SIG-M5 treated with dmso at 0.1 percent for 504 hours (cell line): ENCODE measurements around the gene PLPPR3.
"Not testable (repeated sequence)": the region's sequence is repeated elsewhere in the genome, so short reads cannot be mapped to it uniquely, and the experiment has no call there.

ENCODE experiments used
- DNase-seq: peaks from one replicate; lab custom pipeline; 2025; ENCODE audit not compliant: unreplicated experiment; lab: John Stamatoyannopoulos, UW

PLPPR3 gene

DNA sequence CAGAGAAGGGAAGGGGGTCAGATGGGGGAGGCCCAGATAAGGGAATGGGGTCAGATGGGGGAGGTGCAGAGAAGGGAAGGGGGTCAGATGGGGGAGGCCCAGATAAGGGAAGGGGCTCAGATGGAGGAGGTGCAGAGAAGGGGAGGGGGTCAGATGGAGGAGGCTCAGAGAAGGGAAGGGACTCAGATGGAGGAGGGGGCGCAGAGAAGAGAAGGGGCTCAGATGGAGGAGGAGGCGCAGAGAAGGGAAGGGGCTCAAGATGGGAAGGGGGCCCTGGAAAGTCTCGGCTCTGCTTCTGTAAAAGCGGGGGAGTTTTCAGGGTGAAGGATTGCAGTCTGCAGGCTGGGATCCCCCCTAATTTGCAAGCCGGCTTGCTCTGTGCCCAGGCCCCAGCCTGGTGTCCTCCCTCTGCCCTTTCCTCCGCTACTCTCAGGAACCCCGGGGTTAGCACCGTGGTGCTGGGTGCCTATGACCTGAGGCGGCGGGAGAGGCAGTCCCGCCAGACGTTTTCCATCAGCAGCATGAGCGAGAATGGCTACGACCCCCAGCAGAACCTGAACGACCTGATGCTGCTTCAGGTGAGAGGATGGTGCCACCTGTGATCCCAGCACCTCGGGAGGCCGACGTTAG is 7.5 kb upstream of the PLPPR3 start:
- peak; percentile 57 for DNase-seq

DNA sequence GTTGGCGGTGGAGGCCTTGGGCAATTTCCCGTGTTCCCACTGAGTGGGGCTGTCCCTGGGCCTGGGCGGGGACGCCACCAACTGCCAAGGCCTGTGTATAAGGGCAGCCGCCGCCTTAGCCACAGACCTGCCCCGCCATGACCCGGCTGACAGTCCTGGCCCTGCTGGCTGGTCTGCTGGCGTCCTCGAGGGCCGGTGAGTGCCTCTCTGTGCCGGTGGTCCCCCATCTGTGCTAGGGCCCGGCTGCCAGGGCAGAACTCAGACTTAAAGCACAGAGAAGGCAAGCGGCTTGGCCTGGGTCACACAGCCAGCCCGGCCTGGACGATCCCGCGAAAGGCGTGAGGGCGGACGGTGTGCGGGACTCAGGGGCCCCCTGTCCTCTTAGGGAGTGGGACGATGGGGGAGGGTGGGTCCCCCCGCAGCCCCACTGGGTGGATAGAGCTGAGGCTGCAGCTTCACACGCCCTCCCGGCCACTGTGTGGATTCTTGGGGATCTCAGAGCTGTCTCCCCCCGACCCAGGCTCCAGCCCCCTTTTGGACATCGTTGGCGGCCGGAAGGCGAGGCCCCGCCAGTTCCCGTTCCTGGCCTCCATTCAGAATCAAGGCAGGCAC is 6.1 kb upstream of the PLPPR3 start, which contains the start of gene AZU1:
AZU1 (plus strand) TSS at position 128 of the 612 bp plus-strand sequence; CDS start at position 138, 10 bp downstream.
- DNase-seq: no peak

DNA sequence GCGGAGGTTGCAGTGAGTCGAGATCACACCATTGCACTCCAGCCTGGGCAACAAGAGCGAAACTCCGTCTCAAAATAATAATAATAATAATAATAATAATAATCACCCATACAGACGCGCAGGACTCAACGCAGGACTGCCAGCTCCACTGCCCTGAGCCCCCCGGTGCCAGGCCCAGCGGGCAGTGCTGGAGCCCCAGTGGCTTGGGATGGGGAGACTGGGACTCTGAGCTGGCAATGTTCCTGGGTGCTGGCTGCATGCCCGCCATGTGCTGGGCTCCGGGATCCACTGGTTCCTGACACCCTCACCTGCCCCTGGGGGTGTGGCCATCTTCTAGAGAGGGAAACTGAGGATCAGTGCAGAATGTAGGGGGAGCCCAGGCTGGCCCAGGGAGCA is 5.6 kb upstream of the PLPPR3 start:
- DNase-seq: peak; percentile 83

DNA sequence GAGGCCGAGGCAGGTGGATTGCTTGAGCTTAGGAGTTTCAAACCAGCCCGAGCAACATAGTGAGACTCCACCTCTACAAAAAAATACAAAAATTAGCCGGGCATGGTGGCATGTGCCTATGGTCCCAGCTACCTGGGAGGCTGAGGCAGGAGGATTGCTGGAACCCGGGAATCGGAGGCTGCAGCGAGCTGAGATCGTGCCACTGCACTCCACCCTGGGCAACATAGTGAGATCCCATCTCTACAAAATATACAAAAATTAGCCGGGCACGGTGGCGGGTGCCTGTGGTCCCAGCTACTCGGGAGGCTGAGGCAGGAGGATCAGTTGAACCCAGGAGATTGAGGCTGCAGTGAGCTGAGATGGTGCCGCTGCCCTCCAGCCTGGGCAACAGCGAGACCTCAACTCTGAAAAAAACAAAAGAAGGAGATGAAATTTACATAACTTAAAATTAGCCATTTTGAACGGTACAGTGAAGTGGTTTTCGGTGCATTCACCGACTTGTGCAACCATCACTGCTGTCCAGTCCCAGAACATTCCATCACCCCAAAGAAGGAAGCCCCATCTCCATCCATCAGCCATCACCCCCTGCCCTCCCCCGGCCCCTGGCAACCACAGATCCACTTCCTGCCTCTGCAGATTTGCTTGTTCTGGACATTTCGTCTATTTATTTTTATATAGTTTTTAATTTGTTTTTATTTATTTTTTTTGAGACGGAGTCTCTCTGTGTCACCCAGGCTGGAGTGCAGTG is 4.3 kb upstream of the PLPPR3 start:
- peak; percentile 74 for DNase-seq

DNA sequence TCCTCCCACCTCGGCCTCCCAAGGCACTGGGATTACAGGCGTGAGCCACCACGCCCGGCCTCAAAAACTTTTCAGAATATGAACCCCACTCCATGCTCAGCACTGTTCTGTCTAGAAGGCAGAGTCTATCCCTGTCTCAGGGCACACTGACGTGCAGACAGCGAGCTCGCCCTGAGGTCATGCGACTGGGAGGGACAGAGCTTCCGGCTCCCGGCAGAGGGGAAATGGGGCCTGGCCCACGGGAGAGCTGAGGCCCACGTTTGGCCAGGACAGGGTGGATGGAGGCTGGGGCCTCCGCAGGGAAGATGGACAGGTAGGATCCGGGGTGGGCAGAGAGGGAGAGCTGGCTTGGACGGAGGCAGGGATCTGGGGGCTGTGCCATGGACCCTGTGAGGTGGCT is 3.1 kb upstream of the PLPPR3 start:
- peak; percentile 76 for DNase-seq

DNA sequence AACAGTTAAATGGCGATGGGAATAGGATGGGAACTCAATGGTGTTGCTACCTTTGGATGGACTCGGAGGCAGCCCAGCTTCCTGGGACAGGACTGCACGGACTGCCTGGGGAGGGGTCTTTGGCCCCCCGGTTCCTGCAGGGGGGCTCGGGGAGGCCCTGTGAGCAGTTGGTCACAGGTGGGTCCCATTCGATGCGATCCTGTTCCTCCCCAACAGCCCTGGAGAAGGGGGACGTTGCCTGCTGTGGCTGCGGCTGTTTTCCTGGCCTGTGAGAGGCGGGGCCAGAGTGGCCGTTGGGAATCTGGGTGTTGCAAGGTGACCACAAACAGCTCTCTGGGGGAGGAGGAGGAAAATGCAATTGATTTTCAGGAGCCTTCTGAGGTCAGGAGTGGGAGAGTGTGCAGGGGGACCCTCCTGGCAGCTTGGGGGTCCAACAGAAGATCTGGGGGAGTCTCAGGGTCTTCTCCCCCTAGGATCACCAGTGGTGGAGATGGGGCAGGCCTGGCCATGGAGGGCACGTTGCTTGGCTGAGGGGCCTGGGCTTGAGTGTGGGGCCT is 1.9 kb upstream of the PLPPR3 start:
- DNase-seq: peak; percentile 87

DNA sequence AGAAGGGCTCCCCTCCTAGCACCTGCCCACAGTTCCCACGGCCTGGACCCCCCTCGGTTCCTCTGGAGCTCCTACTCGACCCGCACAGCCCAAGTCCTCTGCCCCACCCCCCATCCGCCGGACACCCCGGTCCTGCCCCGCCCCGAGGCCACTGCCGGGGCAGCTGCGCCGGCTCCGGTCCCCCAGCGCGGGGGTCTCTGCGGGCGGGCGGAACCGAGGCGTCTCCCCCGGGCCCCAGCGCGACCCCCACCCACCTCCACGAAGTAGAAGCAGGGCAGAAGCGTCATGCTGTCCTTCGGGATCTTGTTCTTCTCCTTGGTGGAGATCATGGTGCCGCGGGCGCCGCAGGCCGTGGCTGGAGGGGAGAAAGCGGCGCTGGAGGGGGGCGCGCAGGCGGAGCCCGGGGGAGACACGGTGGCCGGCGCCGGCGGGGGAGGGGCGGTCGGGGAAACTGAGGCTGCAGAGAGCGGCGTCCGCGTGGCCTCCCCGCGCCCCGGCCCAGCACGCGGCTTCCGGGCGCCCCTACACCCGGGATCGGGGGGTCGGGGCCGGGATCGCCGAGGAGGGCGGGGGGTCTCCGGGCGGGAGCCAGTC is 427 bp downstream of the PLPPR3 start:
- DNase-seq: no peak

DNA sequence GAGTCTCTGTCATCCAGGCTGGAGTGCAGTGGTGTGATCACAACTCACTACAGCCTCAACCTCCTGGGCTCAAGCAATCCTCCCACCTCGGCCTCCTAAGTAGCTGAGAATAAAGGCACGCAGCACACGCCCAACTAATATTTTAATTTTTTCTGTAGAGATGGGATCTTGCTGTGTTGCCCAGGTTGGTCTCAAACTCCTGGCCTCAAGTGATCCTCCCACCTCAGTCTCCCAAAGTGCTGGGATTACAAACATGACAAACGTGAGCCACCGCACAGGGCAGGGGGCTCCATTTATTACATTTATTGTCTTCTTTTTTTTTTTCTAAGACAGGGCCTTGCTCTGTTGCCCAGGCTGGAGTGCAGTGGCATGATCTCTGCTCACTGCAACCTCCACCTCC is 1.5 kb downstream of the PLPPR3 start:
- not testable (repeated sequence) for DNase-seq

DNA sequence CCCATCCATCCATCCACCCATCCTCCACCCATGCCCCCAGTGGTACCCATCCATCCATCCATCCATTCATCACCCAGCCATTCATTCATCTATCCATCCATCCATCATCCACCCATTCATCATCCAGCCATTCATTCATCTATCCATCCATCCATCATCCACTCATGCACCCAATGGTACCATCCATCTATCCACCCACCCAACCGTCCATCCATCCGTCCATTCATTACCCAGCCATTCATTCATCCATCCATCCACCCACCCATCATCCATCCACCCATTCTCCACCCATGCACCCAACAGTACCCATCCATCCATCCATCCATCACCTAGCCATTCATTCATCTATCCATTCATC is 5.3 kb downstream of the PLPPR3 start:
- no peak for DNase-seq

DNA sequence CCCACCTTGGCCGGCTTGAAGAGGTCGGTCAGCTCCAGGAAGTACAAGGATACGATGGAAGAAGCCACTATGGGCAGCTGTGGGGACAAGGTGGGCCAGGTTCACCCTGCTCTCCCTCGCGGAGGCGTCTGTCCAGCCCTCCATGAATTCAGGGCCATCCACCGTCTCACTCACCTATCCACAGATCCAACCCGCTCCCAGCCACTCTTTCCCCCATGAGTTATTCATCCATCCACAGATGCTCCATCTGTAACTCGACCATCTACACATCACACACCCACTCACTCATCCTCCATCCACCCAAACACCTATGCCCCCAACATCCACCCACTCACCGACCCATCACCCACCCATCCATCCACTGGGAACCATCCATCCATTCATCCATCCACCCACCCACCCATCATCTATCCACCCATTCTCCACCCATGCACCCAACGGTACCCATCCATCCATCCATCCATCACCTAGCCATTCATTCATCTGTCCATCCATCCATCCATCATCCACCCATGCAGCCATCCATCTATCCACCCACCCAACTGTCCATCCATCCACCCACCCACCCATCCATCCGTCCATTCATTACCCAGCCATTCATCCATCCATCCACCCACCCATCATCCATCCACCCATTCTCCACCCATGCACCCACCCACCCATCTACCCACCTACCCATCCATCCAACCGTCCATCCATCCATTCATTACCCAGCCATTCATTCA is 5.8 kb downstream of the PLPPR3 start:
- DNase-seq: no peak

DNA sequence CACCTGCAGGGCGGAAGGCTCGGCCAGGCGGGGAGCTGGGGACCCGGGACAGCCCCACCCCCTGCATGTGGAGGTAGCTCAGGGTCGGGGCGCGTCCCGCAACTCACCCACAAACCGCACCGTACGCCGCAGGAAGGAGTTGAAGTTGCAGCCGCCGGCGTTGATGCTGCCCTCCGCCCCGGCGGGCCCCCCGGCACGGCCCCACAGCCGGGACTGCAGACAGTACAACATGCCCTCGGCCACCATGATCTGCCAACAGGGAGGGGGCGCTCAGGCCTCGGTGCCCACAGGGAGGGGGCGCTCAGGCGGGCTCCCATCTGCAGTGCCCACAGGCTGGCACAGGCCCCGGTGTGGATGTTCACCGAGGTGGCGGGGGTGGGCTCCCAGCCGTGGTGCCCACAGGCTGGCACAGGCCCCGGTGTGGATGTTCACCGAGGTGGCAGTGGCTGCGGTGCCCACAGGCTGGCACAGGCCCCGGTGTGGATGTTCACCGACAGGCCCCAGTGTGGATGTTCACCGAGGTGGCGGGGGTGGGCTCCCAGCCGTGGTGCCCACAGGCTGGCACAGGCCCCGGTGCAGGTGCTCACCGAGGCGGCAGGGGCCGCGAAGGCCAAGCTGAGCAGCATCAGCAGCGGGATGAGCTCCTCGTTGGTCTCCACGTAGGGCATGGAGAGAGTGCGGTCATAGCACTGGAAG is 6.5 kb downstream of the PLPPR3 start:
- DNase-seq: no peak

DNA sequence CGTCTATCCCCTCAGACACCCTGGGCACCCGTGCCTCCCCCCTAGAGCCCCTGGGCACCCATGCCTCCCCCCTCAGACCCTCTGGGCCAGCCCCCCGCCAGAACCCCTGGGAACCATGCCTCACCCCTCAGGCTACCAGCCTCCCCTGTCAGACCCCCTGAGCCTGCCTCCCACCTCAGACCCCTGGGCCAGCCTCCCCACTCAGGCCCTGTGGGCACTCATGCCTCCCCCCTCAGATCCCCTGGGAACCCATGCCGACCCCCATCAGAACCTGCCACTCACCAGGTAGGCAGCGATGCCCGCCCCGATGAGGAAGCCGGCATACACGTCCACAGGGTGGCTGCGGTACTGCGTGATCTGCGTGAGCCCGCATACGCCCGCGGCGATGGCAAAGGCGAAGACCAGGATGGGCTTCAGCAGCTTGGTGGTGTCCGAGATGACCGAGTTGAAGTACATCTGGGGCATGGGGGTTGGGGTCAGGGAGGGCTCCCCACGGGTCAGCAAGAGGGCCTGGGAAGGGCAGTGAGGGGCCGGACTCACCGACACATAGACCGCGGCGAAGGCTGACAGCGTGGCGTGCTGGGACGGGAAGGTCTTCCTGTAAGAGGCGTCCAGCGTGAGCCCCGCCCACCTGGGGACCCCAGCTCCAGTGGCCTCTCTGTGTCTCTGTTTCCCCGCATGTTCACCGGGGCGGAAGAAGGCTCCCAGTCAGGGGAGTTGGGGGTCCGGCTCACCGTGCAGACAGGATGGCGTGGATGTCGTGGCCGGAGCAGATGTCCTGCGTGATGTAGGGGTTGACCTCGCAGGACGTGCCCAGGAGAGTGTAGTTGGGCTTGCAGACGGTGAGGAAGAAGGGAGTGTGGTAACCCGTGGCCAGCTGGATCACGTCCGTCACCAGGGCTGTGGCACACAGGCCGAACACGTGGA is 7.3 kb downstream of the PLPPR3 start:
- DNase-seq: no peak

DNA sequence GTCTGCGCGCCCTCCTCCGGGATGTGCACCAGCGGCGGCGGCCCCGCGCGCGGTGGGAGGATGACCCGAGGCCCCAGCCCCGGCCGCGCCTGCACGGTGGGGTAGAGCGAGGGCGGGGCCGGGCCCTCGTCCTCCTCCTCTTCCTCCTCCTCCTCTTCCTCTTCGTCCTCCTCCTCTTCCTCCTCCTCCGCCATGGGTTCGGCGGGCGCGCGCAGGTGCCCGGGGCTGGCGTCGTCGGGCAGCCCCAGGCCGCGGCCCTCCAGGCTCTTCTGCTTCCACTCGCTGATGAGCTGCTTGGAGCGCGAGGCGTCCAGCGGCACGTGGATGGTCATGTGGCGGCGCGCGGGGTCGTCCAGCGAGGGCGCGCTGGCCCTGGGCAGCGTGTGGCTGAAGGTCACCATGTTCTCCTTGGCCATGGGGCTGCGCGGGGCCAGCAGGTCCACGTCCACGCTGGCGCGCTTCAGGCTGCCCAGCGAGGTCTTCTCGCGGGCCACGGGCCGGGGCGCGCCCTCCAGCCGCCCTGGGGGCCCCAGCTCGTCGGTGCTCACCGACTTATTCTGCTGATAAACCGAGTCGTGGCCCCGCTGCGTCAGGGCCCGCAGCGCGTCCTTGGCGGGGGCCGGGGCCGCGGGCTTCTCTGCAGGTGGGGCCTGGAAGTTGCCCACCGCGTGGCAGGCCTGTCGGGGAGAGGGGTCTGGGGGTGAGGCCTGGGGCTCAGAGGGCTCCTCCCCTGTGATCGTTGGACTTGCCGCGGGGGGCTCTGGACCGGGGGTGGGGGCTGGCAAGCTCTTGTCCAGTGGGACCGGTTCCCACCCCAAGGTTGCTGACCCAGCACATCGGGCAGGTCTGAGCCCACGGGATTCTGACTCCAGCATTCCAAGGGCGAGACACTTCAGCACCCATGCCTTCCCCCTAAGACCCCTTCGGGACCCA is 8.3 kb downstream of the PLPPR3 start:
- no peak for DNase-seq

DNA sequence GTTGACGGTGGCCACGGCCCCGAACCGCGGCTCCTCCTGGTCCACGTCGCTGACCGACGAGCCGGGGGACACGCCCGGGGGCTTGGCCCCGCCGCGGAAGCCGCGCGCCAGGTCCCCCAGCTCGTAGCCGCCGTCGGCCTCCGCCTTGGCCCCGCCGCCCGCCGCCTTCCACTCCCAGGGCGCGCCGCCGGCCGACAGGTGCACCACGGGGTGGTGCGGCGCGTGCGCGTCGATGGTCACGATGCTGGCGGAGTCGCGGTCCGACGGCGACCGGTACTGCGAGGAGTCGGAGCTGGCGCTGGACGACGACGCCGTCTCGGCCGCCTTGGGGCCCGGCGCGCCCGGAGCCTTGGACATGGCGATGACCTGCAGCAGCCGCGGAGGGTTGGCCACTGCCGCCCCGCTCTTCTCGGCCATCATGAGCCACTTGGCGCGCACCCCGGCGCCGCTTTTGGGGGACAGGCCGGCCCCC is 9.0 kb downstream of the PLPPR3 start:
- no peak for DNase-seq

DNA sequence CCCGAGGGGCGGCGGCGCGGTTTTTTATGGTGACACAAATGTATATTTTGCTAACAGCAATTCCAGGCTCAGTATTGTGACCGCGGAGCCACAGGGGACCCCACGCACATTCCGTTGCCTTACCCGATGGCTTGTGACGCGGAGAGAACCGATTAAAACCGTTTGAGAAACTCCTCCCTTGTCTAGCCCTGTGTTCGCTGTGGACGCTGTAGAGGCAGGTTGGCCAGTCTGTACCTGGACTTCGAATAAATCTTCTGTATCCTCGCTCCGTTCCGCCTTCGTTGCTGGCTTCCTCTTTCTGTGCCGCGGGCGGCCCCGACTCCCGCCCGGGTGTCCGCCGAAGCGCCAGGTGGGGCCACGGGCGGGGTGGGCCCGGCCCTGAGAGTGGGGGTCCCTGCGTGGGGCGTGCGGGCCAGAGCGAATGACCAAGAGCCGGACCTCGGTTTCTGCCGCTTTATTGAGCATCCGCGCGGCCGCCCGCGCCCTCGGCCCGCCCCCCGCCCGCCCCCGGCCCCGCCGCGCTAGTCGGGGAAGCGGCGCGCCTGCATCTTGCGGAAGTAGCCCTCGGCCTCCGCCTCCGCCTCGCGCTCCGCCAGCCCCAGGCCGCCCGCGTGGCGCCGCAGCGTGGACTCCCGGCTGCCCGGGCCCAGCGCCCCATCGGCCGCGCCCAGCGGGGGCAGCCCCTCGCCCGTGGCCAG is 9.6 kb downstream of the PLPPR3 start:
- DNase-seq: no peak

DNA sequence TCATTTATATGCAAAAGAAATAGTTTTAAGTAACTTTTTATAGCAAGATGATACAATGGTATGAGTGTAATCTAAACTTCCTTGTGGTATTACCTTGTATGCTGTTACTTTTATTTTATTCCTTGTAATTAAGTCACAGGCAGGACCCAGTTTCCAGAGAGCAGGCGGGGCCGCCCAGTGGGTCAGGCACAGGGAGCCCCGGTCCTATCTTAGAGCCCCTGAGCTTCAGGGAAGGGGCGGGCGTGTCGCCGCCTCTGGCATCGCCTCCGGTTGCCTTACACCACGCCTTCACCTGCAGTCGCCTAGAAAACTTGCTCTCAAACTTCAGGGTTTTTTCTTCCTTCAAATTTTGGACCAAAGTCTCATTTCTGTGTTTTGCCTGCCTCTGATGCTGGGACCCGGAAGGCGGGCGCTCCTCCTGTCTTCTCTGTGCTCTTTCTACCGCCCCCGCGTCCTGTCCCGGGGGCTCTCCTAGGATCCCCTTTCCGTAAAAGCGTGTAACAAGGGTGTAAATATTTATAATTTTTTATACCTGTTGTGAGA is 10.2 kb downstream of the PLPPR3 start:
- DNase-seq: no peak

DNA sequence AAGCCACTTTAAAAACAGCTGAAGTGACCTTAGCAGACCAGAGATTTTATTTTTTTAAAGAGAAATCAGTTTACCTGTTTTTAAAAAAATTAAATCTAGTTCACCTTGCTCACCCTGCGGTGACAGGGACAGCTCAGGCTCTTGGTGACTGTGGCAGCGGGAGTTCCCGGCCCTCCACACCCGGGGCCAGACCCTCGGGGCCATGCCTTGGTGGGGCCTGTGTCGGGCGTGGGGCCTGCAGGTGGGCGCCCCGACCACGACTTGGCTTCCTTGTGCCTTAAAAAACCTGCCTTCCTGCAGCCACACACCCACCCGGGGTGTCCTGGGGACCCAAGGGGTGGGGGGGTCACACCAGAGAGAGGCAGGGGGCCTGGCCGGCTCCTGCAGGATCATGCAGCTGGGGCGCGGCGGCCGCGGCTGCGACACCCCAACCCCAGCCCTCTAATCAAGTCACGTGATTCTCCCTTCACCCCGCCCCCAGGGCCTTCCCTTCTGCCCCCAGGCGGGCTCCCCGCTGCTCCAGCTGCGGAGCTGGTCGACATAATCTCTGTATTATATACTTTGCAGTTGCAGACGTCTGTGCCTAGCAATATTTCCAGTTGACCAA is 10.8 kb downstream of the PLPPR3 start:
- no peak for DNase-seq
